ENCODE results near the gene OSMR. TPM values are rescaled to one million over a fixed set of nuclear protein-coding genes. Genes with fewer than 3 reads are reported as not detected.
A peak's percentile ranks its signal among the peaks of the same experiment; 100 is the strongest.

OSMR gene
- total and polyA plus RNA-seq, 12 donors = 3.9 to 33.4 (median 8.3) TPM

DNA sequence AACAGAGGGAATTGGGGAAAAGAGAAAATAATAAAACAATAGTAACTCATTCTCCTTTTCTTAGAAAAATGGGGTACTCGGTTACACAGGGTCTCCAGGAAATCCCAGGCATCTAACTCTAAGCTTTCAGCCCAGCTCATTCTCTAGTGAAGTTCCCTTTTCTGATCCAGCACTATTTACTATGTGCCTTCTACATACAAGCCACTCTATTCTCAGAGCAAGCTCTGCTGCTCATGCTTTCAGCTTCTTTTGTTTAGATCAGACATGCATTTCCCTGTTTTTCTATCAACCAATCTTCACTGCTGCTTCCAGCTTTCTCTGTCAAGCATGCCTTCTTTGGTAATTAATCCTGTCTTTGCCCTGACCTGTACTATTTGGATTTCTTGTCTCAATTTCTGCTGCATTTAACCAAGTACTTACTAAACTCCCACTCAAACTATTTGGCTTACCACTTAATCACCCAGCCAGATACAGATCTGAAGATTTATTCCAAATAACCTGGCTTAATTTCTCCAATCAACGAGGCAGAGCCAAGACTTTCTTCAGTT, 25.3 kb downstream of the OSMR start:
- TF ChIP-seq, protein P1, sequence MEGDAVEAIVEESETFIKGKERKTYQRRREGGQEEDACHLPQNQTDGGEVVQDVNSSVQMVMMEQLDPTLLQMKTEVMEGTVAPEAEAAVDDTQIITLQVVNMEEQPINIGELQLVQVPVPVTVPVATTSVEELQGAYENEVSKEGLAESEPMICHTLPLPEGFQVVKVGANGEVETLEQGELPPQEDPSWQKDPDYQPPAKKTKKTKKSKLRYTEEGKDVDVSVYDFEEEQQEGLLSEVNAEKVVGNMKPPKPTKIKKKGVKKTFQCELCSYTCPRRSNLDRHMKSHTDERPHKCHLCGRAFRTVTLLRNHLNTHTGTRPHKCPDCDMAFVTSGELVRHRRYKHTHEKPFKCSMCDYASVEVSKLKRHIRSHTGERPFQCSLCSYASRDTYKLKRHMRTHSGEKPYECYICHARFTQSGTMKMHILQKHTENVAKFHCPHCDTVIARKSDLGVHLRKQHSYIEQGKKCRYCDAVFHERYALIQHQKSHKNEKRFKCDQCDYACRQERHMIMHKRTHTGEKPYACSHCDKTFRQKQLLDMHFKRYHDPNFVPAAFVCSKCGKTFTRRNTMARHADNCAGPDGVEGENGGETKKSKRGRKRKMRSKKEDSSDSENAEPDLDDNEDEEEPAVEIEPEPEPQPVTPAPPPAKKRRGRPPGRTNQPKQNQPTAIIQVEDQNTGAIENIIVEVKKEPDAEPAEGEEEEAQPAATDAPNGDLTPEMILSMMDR (IDR thresholded peaks at IDR 0.05) = no peak
- peak overlapping the region in 1 of 10 donors; percentile 32 for H3K27ac ChIP-seq
- 45 to 57% methylated on average over 2 of the region's 2 CpGs for WGBS, 2 donors

DNA sequence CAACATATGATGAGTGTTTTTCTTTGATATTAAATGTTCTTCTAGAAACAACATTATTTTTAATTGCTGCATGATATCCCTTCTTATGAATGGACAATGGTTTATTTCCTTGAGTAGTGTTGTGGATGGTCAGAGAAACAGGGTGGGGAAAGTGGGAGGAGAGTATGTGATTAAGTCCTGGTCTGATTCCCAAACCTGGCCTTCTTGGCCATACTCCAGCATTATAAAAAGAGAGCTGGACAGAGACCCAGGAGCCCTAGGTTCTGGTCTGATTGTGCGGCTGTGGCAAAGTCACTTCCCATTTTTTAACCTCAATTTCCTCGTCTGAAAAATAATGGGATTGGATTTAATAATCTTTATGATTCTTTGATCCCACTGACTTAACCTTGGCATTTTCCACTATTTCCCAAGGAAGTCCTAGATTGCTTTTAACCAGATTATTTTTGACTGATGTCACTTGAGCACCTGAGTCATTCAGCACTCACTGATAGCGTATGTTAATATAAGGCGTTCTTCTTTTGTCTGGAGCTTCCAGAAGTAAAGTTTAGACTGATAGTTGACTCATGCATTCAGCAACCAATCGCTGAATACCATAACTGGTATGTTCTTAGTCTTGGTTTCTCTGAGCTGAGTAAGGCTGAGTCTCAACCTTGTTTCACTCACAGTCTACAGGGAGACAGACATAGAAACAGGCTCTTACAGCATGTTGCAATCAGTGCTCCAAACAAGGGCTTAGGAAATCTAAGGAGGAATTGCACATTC, 26.2 kb downstream of the OSMR start:
- TF ChIP-seq, protein P1 (IDR thresholded peaks at IDR 0.05) = no peak
- Histone ChIP-seq H3K36me3 (peaks cover 0 to 61% (median 0%) of the 10 kb centered on the region in 9 donors), H3K9me3 (peaks cover 0 to 2% (median 0%) of the 10 kb centered on the region in 11 donors), H3K27ac (peak overlapping the region in 2 of 10 donors; percentile 32), H3K4me1 (peaks cover 0 to 29% (median 14%) of the 10 kb centered on the region in 9 donors), H3K4me3 (no peak overlapping the region), H3K27me3 (peaks cover 0 to 3% (median 0%) of the 10 kb centered on the region in 7 donors)
- peak in 7 of 8 donors; percentile 55 to 93 (median 86) for ATAC-seq
- peak in 1 of 2 donors; percentile 25 for DNase-seq
- intact Hi-C loops (cut with DNase I) = loop anchor here in 1 of 10 donors (5.0 kb wide), 1 partner anchor 40 kb away; no protein-coding TSS in a partner anchor
- WGBS, 2 donors = 56 to 63% methylated on average over 5 of the region's 5 CpGs

More for the DNA sequence above, 25.3 kb downstream of the OSMR start:
- ATAC-seq (no peak), DNase-seq (no peak)
- Histone ChIP-seq H3K4me3 (no peak overlapping the region), H3K36me3 (peaks cover 0 to 52% (median 0%) of the 10 kb centered on the region in 9 donors), H3K9me3 (peaks cover 0 to 2% (median 0%) of the 10 kb centered on the region in 11 donors), H3K4me1 (peaks cover 0 to 37% (median 14%) of the 10 kb centered on the region in 9 donors), H3K27me3 (peaks cover 0 to 3% (median 0%) of the 10 kb centered on the region in 7 donors)
- intact Hi-C loops (cut with DNase I) = loop anchor here in 1 of 10 donors (5.0 kb wide), 1 partner anchor 39 kb away; no protein-coding TSS in a partner anchor

DNA sequence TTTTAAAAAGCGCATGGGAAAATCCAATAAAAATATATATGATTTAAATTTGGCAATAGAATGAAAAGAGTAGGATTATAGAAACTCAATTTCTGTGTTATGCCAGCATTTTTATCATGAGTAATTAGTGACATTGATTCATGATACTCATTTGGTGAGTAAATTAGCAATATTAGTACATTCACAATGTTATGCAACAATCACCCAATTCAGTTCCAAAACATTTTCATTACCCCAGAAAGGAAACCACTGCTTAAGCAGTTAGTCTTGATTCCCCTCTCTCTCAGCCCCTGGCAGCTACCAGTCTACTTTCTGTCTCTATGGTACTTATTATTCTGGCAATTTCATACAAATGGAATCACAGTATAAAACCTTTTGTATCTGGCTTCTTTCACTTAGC, 27.0 kb downstream of the OSMR start:
- Histone ChIP-seq H3K27me3 (peaks cover 0 to 3% (median 0%) of the 10 kb centered on the region in 7 donors), H3K4me1 (peaks cover 0 to 22% (median 14%) of the 10 kb centered on the region in 9 donors), H3K9me3 (peaks cover 0 to 2% (median 0%) of the 10 kb centered on the region in 11 donors), H3K27ac (peak overlapping the region in 1 of 10 donors; percentile 32), H3K36me3 (peaks cover 0 to 69% (median 0%) of the 10 kb centered on the region in 9 donors), H3K4me3 (no peak overlapping the region)
- TF ChIP-seq, protein P1 (IDR thresholded peaks at IDR 0.05) = no peak
- intact Hi-C loops (cut with DNase I) = loop anchor here in 1 of 10 donors (5.0 kb wide), 1 partner anchor 41 kb away; no protein-coding TSS in a partner anchor
- no peak for ATAC-seq
- DNase-seq = no peak
- WGBS, 2 donors = 98 to 99% methylated on average over 1 of the region's 1 CpG

DNA sequence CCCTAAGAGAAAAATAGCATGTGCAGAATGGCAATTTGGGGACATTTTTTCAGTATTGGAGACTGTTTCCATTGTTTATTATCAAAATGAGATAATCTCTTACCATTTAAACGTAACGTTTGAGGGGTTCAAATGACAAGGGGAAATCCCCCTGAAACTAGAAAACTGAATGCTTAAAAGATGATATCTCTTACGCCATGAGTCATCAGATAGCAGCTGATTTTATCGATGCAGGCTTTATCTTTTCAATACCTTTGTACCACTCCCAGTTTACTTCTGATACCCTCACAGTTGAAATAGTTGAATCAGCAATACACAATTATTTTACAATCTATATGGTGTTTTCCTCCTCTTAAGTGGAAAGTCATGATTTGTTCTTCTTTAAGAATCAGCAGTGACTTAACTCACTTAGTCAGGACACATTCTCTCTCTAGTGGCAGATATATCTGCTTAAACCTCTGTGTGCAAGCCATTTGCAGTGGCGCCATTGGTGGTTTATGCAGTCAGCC, 29.2 kb downstream of the OSMR start:
- WGBS, 2 donors = 87 to 93% methylated on average over 5 of the region's 5 CpGs
- Histone ChIP-seq H3K27me3 (peaks cover 0 to 3% (median 0%) of the 10 kb centered on the region in 7 donors), H3K27ac (no peak overlapping the region), H3K9me3 (no peaks in the 10 kb centered on the region), H3K4me1 (peaks cover 0 to 22% (median 14%) of the 10 kb centered on the region in 9 donors), H3K4me3 (no peak overlapping the region), H3K36me3 (peaks cover 0 to 75% (median 3%) of the 10 kb centered on the region in 9 donors)
- ATAC-seq = no peak
- TF ChIP-seq, protein P1 (IDR thresholded peaks at IDR 0.05) = no peak
- DNase-seq = no peak
- intact Hi-C loops (cut with DNase I) = loop anchor here in 1 of 10 donors (5.0 kb wide), 1 partner anchor 43 kb away; no protein-coding TSS in a partner anchor

Measured in heart right ventricle (tissue), 16 donors.